HL-60 (cell line): Measurements from ENCODE around the gene SPG21.

Experiments
- DNase-seq, 2 experiments: peaks; one replicate each; pipeline ENCODE4 v3.0.0-alpha.2; 2010 to 2020; ENCODE audit warnings: low read depth in 1 of 2, low spot score in 1 of 2
- H3K27ac ChIP-seq: fragments of 250-450 bp; sonication (Bioruptor Pico); replicated peaks from 2 replicates; pipeline ENCODE4 v1.5.1; 2020; ENCODE audit warnings: mild to moderate bottlenecking, moderate library complexity
- H3K27me3 ChIP-seq: fragments of 250-450 bp; sonication (Bioruptor Pico); 2 replicates; pipeline ENCODE4 v1.5.1; 2021; ENCODE audit warnings: mild to moderate bottlenecking, moderate library complexity; ENCODE audit not compliant: insufficient read depth, poor library complexity, severe bottlenecking
- H3K4me3 ChIP-seq: replicated peaks from 2 replicates; pipeline ENCODE4 v1.5.1; 2011; ENCODE audit warnings: mild to moderate bottlenecking, control low read depth, low read length; ENCODE audit not compliant: insufficient read depth
- CTCF ChIP-seq: IDR thresholded peaks from one replicate; pipeline ENCODE4 v1.5.1; 2011; ENCODE audit warnings: low read length, control low read depth, inconsistent platforms; ENCODE audit not compliant: insufficient read depth
- GABPA ChIP-seq: IDR thresholded peaks from 2 replicates; pipeline ENCODE4 v1.6.1; 2012; ENCODE audit warnings: low read depth
- POLR2AphosphoS5 ChIP-seq: IDR thresholded peaks from 2 replicates; pipeline ENCODE4 v1.6.1; 2012; ENCODE audit warnings: low read depth
- REST ChIP-seq: IDR thresholded peaks from 2 replicates; pipeline ENCODE4 v1.6.1; 2012; ENCODE audit warnings: low read depth; ENCODE audit not compliant: insufficient replicate concordance
- SPI1 ChIP-seq: IDR thresholded peaks from 2 replicates; pipeline ENCODE4 v1.6.1; 2012; ENCODE audit warnings: low read depth, mild to moderate bottlenecking, borderline replicate concordance

SPG21 gene

GRCh38 chr15:64930019-64930652 is 59.6 kb downstream of the SPG21 start:
- H3K4me3 ChIP-seq: no peak overlapping the region
- no peak for DNase-seq

GRCh38 chr15:64928626-64929220 is 61.0 kb downstream of the SPG21 start:
- Histone ChIP-seq H3K27me3 (no peaks in the 10 kb centered on the region), H3K4me3 (no peak overlapping the region), H3K27ac (no peak overlapping the region)
- TF ChIP-seq CTCF (no peak), POLR2AphosphoS5 (no peak), GABPA (no peak), SPI1 (no peak), REST (no peak)
- DNase-seq: no peak

More at GRCh38 chr15:64930019-64930652, 59.6 kb downstream of the SPG21 start:
- no peak overlapping the region for H3K27ac ChIP-seq
- TF ChIP-seq SPI1: no peak
- TF ChIP-seq REST: no peak
- TF ChIP-seq POLR2AphosphoS5: no peak
- no peak for TF ChIP-seq GABPA
- no peak for TF ChIP-seq CTCF
- H3K27me3 ChIP-seq: no peaks in the 10 kb centered on the region

DNA sequence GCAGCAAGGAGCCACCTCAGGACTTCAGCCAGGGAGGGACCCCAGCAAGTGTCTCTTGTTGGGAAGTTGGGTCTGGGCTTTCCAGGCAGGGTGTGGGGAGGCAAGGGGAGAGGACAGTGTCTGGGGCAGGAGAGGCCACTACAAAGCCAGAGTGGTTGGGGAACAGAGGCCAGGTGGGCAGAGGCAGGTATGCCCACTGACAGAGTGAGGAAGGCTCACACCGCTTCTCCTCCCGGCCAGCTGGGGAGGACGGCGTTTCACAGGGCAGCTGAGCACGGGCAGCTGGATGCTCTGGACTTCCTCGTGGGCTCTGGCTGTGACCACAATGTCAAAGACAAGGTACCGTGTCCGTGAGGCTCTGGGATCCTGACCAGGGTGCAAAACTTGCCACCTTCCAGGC is 63.1 kb downstream of the SPG21 start:
- no peak for TF ChIP-seq GABPA
- no peak for TF ChIP-seq POLR2AphosphoS5
- TF ChIP-seq SPI1: no peak
- TF ChIP-seq REST: no peak
- no peak for TF ChIP-seq CTCF
- no peaks in the 10 kb centered on the region for H3K27me3 ChIP-seq
- H3K4me3 ChIP-seq: no peak overlapping the region
- DNase-seq: no peak
- no peak overlapping the region for H3K27ac ChIP-seq
